C4-2B (cell line): ENCODE data around the gene PTPN1.
"Not testable (repeated sequence)": the region's sequence is repeated elsewhere in the genome, so short reads cannot be mapped to it uniquely, and the experiment has no call there.

ENCODE experiments used
- H3K27ac ChIP-seq: fragments of 450-650 bp; 2 replicates; pipeline ENCODE4 v1.5.1; 2017
- ZFX ChIP-seq: fragments of 450-650 bp; IDR thresholded peaks from 2 replicates; pipeline ENCODE4 v1.6.1; 2017
- TF ChIP-seq, protein P1 (sequence below): fragments of 450-650 bp; conservative IDR thresholded peaks from 2 replicates; pipeline ENCODE4 v1.5.1; 2017; ENCODE audit warnings: mild to moderate bottlenecking

PTPN1 gene

DNA sequence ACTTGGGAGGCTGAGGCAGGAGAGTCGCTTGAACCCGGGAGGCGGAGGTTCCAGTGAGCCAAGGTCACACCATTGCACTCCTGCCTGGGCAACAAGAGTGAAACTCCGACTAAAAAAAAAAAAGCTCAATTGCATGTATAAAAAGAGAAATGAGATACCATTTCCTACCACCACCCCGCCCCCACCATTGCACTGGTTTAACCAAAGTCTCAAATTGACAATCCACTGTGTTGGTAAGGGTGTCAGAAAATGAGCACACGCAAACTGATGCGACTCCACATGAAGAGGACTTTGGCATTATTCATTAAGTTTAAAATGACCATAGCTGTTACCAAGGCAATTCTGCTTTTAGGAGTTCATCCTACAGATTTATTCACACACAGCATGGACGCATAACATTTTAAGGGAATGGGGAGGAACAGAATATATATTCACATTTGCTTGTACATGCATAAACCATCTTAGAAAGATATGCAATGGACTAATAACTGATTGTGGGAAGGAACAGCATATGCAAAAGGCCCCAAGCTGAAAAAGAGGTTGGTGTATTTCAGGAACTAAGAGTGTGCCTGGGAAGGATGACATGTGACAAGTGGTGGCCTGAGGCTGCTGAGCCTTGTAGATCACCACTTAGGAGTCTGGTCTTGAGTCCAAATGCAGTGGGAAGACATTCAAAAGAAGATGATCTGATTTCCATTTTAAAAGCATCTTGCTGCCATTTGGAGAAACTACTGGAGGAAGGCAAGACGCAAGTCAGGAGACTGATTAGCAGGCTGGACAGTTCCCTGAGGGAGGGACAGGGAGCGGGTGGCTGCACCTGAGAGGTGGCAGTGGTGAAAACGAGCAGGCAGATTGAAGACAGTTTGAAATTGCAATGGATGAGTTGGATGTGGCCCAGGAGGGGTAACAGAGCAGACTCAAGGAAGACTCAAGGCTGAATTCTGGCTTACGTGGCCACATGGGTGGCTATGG is 37.2 kb upstream of the PTPN1 start:
- H3K27ac ChIP-seq, result peak overlapping the region; percentile 75; the same call in 1 of the 2 replicates
- TF ChIP-seq, protein P1, sequence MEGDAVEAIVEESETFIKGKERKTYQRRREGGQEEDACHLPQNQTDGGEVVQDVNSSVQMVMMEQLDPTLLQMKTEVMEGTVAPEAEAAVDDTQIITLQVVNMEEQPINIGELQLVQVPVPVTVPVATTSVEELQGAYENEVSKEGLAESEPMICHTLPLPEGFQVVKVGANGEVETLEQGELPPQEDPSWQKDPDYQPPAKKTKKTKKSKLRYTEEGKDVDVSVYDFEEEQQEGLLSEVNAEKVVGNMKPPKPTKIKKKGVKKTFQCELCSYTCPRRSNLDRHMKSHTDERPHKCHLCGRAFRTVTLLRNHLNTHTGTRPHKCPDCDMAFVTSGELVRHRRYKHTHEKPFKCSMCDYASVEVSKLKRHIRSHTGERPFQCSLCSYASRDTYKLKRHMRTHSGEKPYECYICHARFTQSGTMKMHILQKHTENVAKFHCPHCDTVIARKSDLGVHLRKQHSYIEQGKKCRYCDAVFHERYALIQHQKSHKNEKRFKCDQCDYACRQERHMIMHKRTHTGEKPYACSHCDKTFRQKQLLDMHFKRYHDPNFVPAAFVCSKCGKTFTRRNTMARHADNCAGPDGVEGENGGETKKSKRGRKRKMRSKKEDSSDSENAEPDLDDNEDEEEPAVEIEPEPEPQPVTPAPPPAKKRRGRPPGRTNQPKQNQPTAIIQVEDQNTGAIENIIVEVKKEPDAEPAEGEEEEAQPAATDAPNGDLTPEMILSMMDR, result no peak
- no peak for TF ChIP-seq ZFX

DNA sequence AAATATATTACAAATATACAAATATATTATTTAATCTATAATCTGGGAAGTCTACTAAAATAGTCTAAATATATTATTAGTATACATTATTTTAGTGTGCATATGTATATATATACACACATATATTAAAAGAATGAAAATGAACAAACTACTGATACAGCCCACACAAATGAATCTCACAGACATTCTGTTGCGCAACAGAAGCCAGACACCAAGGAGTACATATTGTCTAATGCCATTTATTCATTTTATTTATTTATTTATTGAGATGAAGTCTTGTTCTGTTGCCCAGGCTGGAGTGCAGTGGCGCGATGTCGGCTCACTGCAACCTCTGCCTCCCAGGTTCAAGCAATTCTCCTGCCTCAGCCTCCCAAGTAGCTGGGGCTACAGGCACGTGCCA is 35.8 kb upstream of the PTPN1 start:
- H3K27ac ChIP-seq, result not testable (repeated sequence)

DNA sequence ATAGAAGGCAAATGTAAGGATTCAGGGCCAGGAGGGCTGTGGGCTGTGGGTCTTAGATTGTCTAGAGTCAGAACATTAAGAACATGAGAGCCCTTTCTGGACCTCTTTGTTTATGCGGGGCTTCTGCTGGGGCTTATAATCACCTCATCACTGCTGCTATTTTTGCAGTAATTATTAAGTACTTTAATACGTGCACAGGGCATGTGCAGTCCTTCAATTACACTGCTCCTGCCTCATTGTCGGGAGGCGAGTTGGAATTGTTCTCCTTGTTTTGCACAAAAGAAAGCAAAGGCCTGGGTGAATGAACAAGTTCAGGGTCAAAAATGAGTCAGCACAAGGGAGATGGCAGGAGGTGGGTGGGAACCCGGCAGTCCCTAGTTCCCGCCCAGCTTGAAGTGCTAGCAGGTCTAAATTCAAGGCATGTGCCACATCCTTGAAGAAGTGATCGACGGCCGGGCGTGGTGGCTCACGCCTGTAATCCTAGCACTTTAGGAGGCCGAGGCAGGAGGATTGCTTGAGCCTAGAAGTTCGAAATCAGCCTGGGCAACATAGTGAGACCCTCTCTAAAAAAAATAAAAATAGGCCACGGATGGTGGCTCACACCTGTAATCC is 34.4 kb upstream of the PTPN1 start:
- H3K27ac ChIP-seq, result no peak overlapping the region
- TF ChIP-seq, protein P1, result no peak
- TF ChIP-seq ZFX, result no peak

DNA sequence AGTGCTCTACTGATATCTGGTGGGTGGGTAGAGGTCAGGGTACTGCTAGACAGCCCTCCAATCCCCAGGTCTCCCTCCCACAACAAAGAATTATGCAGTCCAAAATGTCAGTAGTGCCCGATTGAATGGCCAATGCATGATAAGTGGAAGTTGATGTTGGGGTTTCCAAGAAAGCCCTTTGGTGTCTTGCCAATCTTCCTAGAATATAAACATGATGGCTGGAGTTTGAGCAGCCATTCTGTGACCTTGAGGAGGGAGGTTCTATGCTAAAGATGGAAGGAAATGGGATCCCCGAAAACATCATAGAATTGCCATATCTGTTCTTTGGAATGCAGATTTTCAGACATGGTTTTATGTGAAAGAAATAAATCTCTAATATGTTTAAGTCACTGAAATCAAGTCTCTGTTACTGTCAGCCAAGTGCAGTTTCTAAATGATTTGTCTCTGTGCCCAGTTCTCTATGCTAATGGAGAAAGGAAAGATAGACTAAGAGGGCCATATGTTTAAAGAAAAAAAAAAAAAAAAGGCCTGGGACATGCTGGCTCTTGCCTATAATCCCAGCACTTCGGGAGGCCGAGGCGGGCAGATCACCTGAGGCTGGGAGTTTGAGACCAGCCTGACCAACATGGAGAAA is 32.8 kb upstream of the PTPN1 start:
- no peak overlapping the region for H3K27ac ChIP-seq
- TF ChIP-seq ZFX, result no peak
- TF ChIP-seq, protein P1, result no peak

DNA sequence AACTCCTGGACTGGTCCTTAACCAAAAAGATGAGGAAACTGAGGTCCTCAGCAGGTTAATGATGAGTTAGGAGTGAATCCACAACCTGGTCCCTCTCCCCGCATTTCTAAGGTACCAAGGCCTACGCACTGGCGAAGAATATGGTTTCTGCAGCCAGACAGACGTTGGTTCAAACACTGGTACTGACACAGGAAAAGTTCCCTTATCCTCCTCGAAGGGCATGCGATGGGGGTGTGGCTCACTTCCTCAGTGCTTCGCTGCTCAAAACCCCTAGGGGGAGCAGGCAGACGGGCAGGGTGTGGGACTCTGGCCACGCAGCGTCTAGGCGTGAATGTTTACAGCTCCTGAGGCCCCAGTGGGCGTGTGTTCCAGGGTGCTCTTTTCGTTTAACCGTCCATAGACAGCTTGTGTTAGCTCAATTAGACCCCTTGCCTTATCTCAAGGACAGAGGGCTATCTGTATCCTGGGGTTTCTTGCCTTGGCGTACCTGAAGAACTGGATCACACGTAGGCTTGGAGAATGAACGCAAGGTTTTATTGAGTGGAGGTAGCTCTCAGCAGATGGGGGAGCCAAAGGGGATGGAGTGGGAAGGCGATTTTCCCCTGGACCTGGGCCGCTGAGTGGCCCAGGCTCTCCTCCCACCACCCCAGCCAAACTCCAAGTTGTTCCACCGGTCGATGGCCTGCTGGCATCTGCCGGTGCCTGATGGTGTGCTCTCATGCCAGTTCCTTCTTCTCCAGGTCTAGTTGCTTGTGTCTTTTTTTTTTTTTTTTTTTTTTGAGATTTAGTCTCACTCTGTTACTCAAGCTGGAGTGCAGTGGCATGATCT is 31.8 kb upstream of the PTPN1 start:
- TF ChIP-seq ZFX, result no peak
- TF ChIP-seq, protein P1, result peak; percentile 65
- H3K27ac ChIP-seq, result no peak overlapping the region

DNA sequence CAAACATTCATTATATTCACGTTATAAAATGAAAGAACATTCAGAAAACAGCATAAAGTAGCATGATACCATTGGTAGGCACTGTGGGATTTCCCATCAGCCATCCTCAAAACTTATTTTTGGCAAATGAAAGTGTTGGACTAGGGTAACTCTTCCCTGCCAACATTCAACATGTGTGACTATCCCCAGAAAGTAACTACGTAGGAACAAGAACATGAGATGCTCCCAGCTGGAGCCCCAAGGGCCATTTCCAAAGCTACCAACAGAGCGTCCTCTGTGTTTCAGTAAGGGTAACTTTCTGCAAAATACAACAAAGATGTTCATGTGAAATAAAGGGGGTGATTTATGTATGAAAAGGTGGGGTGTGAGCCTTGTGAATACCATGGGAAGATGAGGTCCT is 28.4 kb upstream of the PTPN1 start:
- H3K27ac ChIP-seq, result no peak overlapping the region
- no peak for TF ChIP-seq ZFX
- TF ChIP-seq, protein P1, result no peak

DNA sequence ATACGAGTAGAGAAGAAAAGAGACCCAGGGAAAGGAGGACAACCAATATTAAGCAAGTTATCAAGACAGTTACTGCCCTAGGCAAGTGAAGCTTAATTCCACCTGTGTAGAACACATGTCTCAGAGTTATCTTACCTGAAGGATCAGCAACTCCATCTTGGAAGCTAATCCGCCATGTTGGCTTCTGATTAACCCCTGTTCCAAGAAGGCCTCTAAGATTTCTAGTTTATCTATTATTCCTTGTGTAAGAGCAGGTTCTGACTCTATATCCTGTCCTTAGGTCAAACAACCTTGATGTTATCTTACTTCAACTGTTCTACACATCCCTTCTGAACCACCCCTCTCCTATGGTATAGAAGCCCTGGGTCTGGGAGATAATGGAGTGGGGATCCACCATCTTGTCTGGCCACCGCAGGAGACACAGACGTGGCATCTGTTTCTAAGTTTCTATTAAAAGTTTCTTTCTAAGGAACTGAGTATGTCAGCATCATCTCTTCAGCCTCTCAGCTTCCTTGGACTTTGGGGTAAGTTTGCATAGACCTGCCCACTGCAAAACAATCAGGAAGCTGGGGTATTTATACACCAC is 27.7 kb upstream of the PTPN1 start:
- TF ChIP-seq, protein P1, result no peak
- TF ChIP-seq ZFX, result no peak

More for the DNA sequence above, 27.7 kb upstream of the PTPN1 start:
- no peak overlapping the region for H3K27ac ChIP-seq
